ENCODE measurements around the gene MMP14. TPM values are rescaled to one million over a fixed set of nuclear protein-coding genes. Genes with fewer than 3 reads are reported as not detected.

Gene MMP14
- total and polyA plus RNA-seq, 9 of the 15 experiments (the other 6 are each of a cell fraction or from before 2014, with no cell fraction given): 0.36 to 5.8 (median 1.3) TPM; not detected in 2

DNA sequence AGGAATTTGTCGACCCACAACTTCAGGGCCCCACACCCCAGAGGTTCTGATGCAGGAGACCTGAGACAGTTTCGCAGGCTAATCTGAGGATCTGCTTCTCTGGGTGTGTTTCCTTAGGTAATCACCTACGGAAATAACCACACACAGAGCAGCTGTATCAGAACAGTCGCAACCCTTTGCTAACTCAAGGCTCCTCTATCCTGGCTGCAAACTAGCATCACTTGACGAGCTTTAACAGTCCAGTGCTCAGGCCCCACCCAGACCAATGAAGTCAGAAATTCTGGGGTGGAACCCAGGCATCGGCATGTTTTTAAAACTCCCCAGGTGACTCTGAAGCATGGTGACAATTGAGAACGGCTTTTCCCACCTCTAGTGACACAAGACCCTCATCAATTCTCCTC is 41.8 kb upstream of the MMP14 start:
- no peak for DNase-seq (ENCODE audit: extremely low read depth in 1 of 4, low spot score in 3 of 4)
- ChIA-PET CTCF (ENCODE audit: low intra/inter-chr PET ratio) (no interaction called here), POLR2A (interaction anchor here (1.5 kb wide), 1 partner anchor 13 kb away, joined by 5 read pairs; no protein-coding TSS in a partner anchor)
- intact Hi-C loops (cut with micrococcal nuclease) (no loop called here), in situ Hi-C loops (cut with MboI) (no loop called here)
- no peak overlapping the region for H3K4me3 ChIP-seq
- H3K4me2 ChIP-seq (ENCODE audit: insufficient read depth, low read length): no peak overlapping the region
- peaks cover 18 to 22% of the 10 kb centered on the region in 2 experiments; a peak in 4 of 5 replicates for H3K4me1 ChIP-seq (replicated peaks in 1 of 2; ENCODE audit: control insufficient read depth in 2 of 2, insufficient read depth in 2 of 2, low read length in 2 of 2)
- ATAC-seq: no peak
- no peaks in the 10 kb centered on the region for H3K9me1 ChIP-seq (ENCODE audit: control insufficient read depth, insufficient read depth, low read length)
- no peaks in the 10 kb centered on the region for H4K20me1 ChIP-seq (replicated peaks; ENCODE audit: control insufficient read depth, insufficient read depth, low read length)
- BruUV-seq (replicated peaks): no TSS peak
- H3K79me2 ChIP-seq (ENCODE audit: control insufficient read depth, insufficient read depth, low read length): no peaks in the 10 kb centered on the region
- H2AFZ ChIP-seq (ENCODE audit: low read depth, low read length): no peak overlapping the region
- WGBS (ENCODE audit: insufficient coverage, low coverage, missing lambda C conversion rate): 18% methylated on average over 7 of the region's 7 CpGs
- H3K27me3 ChIP-seq (ENCODE audit: control insufficient read depth in 2 of 2, insufficient read depth in 2 of 2, low read length in 2 of 2): no peaks in the 10 kb centered on the region
- no peaks in the 10 kb centered on the region for H3K36me3 ChIP-seq (ENCODE audit: control insufficient read depth, insufficient read depth, low read length)
- no peak for FAIRE-seq
- no peaks in the 10 kb centered on the region for H3K9me3 ChIP-seq (replicated peaks; ENCODE audit: control insufficient read depth, insufficient read depth, low read depth, low read length)
- H3K27ac ChIP-seq (ENCODE audit: extremely low read depth, low read depth, low read length): no peak overlapping the region
- no peak overlapping the region for H3K9ac ChIP-seq (ENCODE audit: insufficient read depth in 1 of 2, low read depth in 2 of 2, low read length in 2 of 2)
- TF ChIP-seq ZNF282 (CRISPR knock-in tag; IDR thresholded peaks at IDR 0.05) (no peak), NR3C1 (CRISPR knock-in tag; IDR thresholded peaks at IDR 0.05) (no peak), ZNF764 (CRISPR knock-in tag; IDR thresholded peaks at IDR 0.05; ENCODE audit: low read depth) (no peak), GTF2F1 (IDR thresholded peaks at IDR 0.05; ENCODE audit: low read depth, low read length) (no peak), ETS2 (tag; IDR thresholded peaks at IDR 0.05; ENCODE audit: borderline replicate concordance, poor library complexity, severe bottlenecking) (no peak), MCM2 (IDR thresholded peaks at IDR 0.05; ENCODE audit: low read depth) (no peak), ESRRB (CRISPR knock-in tag; IDR thresholded peaks at IDR 0.05; ENCODE audit: borderline replicate concordance) (no peak)
- TF ChIP-seq, protein P1, sequence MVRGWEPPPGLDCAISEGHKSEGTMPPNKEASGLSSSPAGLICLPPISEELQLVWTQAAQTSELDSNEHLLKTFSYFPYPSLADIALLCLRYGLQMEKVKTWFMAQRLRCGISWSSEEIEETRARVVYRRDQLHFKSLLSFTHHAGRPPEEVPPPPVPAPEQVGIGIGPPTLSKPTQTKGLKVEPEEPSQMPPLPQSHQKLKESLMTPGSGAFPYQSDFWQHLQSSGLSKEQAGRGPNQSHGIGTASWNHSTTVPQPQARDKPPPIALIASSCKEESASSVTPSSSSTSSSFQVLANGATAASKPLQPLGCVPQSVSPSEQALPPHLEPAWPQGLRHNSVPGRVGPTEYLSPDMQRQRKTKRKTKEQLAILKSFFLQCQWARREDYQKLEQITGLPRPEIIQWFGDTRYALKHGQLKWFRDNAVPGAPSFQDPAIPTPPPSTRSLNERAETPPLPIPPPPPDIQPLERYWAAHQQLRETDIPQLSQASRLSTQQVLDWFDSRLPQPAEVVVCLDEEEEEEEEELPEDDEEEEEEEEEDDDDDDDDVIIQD (CRISPR knock-in tag; IDR thresholded peaks at IDR 0.05): no peak
- TF ChIP-seq, protein P2, sequence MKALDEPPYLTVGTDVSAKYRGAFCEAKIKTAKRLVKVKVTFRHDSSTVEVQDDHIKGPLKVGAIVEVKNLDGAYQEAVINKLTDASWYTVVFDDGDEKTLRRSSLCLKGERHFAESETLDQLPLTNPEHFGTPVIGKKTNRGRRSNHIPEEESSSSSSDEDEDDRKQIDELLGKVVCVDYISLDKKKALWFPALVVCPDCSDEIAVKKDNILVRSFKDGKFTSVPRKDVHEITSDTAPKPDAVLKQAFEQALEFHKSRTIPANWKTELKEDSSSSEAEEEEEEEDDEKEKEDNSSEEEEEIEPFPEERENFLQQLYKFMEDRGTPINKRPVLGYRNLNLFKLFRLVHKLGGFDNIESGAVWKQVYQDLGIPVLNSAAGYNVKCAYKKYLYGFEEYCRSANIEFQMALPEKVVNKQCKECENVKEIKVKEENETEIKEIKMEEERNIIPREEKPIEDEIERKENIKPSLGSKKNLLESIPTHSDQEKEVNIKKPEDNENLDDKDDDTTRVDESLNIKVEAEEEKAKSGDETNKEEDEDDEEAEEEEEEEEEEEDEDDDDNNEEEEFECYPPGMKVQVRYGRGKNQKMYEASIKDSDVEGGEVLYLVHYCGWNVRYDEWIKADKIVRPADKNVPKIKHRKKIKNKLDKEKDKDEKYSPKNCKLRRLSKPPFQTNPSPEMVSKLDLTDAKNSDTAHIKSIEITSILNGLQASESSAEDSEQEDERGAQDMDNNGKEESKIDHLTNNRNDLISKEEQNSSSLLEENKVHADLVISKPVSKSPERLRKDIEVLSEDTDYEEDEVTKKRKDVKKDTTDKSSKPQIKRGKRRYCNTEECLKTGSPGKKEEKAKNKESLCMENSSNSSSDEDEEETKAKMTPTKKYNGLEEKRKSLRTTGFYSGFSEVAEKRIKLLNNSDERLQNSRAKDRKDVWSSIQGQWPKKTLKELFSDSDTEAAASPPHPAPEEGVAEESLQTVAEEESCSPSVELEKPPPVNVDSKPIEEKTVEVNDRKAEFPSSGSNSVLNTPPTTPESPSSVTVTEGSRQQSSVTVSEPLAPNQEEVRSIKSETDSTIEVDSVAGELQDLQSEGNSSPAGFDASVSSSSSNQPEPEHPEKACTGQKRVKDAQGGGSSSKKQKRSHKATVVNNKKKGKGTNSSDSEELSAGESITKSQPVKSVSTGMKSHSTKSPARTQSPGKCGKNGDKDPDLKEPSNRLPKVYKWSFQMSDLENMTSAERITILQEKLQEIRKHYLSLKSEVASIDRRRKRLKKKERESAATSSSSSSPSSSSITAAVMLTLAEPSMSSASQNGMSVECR (CRISPR knock-in tag; IDR thresholded peaks at IDR 0.05): no peak
- TF ChIP-seq, protein P3, sequence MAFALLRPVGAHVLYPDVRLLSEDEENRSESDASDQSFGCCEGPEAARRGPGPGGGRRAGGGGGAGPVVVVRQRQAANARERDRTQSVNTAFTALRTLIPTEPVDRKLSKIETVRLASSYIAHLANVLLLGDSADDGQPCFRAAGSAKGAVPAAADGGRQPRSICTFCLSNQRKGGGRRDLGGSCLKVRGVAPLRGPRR (CRISPR knock-in tag; IDR thresholded peaks at IDR 0.05): no peak
- TF ChIP-seq, protein P4, sequence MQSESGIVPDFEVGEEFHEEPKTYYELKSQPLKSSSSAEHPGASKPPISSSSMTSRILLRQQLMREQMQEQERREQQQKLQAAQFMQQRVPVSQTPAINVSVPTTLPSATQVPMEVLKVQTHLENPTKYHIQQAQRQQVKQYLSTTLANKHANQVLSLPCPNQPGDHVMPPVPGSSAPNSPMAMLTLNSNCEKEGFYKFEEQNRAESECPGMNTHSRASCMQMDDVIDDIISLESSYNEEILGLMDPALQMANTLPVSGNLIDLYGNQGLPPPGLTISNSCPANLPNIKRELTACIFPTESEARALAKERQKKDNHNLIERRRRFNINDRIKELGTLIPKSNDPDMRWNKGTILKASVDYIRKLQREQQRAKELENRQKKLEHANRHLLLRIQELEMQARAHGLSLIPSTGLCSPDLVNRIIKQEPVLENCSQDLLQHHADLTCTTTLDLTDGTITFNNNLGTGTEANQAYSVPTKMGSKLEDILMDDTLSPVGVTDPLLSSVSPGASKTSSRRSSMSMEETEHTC (IDR thresholded peaks at IDR 0.05): no peak
- TF ChIP-seq, protein P5, sequence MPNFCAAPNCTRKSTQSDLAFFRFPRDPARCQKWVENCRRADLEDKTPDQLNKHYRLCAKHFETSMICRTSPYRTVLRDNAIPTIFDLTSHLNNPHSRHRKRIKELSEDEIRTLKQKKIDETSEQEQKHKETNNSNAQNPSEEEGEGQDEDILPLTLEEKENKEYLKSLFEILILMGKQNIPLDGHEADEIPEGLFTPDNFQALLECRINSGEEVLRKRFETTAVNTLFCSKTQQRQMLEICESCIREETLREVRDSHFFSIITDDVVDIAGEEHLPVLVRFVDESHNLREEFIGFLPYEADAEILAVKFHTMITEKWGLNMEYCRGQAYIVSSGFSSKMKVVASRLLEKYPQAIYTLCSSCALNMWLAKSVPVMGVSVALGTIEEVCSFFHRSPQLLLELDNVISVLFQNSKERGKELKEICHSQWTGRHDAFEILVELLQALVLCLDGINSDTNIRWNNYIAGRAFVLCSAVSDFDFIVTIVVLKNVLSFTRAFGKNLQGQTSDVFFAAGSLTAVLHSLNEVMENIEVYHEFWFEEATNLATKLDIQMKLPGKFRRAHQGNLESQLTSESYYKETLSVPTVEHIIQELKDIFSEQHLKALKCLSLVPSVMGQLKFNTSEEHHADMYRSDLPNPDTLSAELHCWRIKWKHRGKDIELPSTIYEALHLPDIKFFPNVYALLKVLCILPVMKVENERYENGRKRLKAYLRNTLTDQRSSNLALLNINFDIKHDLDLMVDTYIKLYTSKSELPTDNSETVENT (CRISPR knock-in tag; IDR thresholded peaks at IDR 0.05): no peak

Measured in K562 (cell line).